IMR-90 (cell line): Measurements from ENCODE around the gene MCCD1. TPM values are rescaled to one million over a fixed set of nuclear protein-coding genes. Genes with fewer than 3 reads are reported as not detected.

Experiments
- ATAC-seq: fragments of 200-7000 bp; cut with Tn5 transposase; 2 replicates; pipeline ENCODE4 v1.9.1; 2020; ENCODE audit warnings: low read depth, mild to moderate bottlenecking, moderate library complexity
- BruUV-seq: library from RNA; stranded (reverse); fragments of 400-500 nt; replicated peaks from 2 replicates; lab custom pipeline; 2021; lab: Mats Ljungman, UMichigan
- CTCF ChIA-PET: fragments of 300-600 bp; formaldehyde crosslinking; extraction: SDS; loops from one replicate; lab custom pipeline; 2021; ENCODE audit warnings: antibody characterized with exemption; lab: Yijun Ruan, JAX
- POLR2A ChIA-PET: fragments of 300-600 bp; sonication (Branson Sonifier 250); formaldehyde crosslinking; loops from one replicate; lab custom pipeline; 2022; ENCODE audit warnings: antibody characterized with exemption; ENCODE audit not compliant: unreplicated experiment; lab: Charles Lee
- DNase-seq: peaks from one replicate; pipeline ENCODE4 v3.0.0; 2013
- H2AFZ ChIP-seq: replicated peaks from 2 replicates; pipeline ENCODE3; 2013; ENCODE audit warnings: low read length, mild to moderate bottlenecking; ENCODE audit not compliant: poor library complexity
- H2AK5ac ChIP-seq: 2 replicates; pipeline ENCODE4 v1.6.1; 2013; ENCODE audit warnings: low read depth, low read length, inconsistent platforms
- H2AK9ac ChIP-seq: replicated peaks from 2 replicates; pipeline ENCODE3; 2013; ENCODE audit warnings: mild to moderate bottlenecking, low read depth, low read length, moderate library complexity; ENCODE audit not compliant: poor library complexity
- H2BK120ac ChIP-seq: 2 replicates; pipeline ENCODE4 v1.6.1; 2013; ENCODE audit warnings: low read depth, low read length, inconsistent platforms
- H2BK15ac ChIP-seq: 3 replicates; pipeline ENCODE4 v1.6.1; 2013; ENCODE audit warnings: low read depth, low read length, inconsistent platforms
- H2BK20ac ChIP-seq: 2 replicates; pipeline ENCODE4 v1.6.1; 2013; ENCODE audit warnings: low read depth, mild to moderate bottlenecking, inconsistent platforms, low read length, moderate library complexity
- H2BK5ac ChIP-seq: 2 replicates; pipeline ENCODE4 v1.6.1; 2013; ENCODE audit warnings: mild to moderate bottlenecking, low read depth, low read length, inconsistent platforms; ENCODE audit not compliant: poor library complexity, severe bottlenecking
- H3K14ac ChIP-seq: replicated peaks from 2 replicates; pipeline ENCODE4 v1.6.1; 2013; ENCODE audit warnings: low read depth, low read length, inconsistent platforms
- H3K18ac ChIP-seq: 2 replicates; pipeline ENCODE4 v1.6.1; 2013; ENCODE audit warnings: low read depth, low read length, control low read depth
- H3K23ac ChIP-seq: 2 replicates; pipeline ENCODE4 v1.6.1; 2013; ENCODE audit warnings: low read depth, low read length, inconsistent platforms
- H3K27ac ChIP-seq: 2 replicates; pipeline ENCODE4 v1.5.1; 2013; ENCODE audit warnings: mild to moderate bottlenecking, control low read depth, low read length; ENCODE audit not compliant: insufficient read depth
- H3K27me3 ChIP-seq: 2 replicates; pipeline ENCODE4 v1.6.1; 2013; ENCODE audit warnings: low read length; ENCODE audit not compliant: control insufficient read depth, insufficient read depth
- H3K36me3 ChIP-seq: 2 replicates; pipeline ENCODE4 v1.6.1; 2013; ENCODE audit warnings: low read length, mixed read lengths; ENCODE audit not compliant: control insufficient read depth, insufficient read depth
- H3K4ac ChIP-seq: 2 replicates; pipeline ENCODE4 v1.6.1; 2013; ENCODE audit warnings: low read depth, low read length, inconsistent platforms
- H3K4me1 ChIP-seq: 2 replicates; pipeline ENCODE4 v1.6.1; 2013; ENCODE audit warnings: low read length, mixed read lengths; ENCODE audit not compliant: control insufficient read depth, insufficient read depth
- H3K4me2 ChIP-seq: 2 replicates; pipeline ENCODE4 v1.6.1; 2013; ENCODE audit warnings: low read depth, mild to moderate bottlenecking, control low read depth, low read length, moderate library complexity
- H3K4me3 ChIP-seq: 2 replicates; pipeline ENCODE4 v1.5.1; 2013; ENCODE audit warnings: low read depth, mild to moderate bottlenecking, control low read depth, low read length, moderate library complexity; ENCODE audit not compliant: insufficient read depth
- H3K56ac ChIP-seq: 2 replicates; pipeline ENCODE4 v1.6.1; 2013; ENCODE audit warnings: low read length, inconsistent platforms; ENCODE audit not compliant: insufficient read depth; ENCODE audit errors: extremely low read depth
- H3K79me1 ChIP-seq, 2 experiments: 2 replicates each; pipeline ENCODE4 v1.6.1; 2013; ENCODE audit warnings: low read length in 2 of 2, inconsistent platforms in 1 of 2, low read depth in 1 of 2
- H3K9ac ChIP-seq: 2 replicates; pipeline ENCODE4 v1.6.1; 2013; ENCODE audit warnings: low read depth, low read length, control low read depth
- H3K9me1 ChIP-seq: 2 replicates; pipeline ENCODE4 v1.6.1; 2013; ENCODE audit warnings: low read length, inconsistent platforms; ENCODE audit not compliant: insufficient read depth
- H3K9me3 ChIP-seq: 2 replicates; pipeline ENCODE4 v1.6.1; 2013; ENCODE audit warnings: low read length; ENCODE audit not compliant: control insufficient read depth, insufficient read depth
- H4K20me1 ChIP-seq: 2 replicates; pipeline ENCODE4 v1.6.1; 2013; ENCODE audit warnings: low read length, inconsistent platforms; ENCODE audit not compliant: insufficient read depth
- H4K5ac ChIP-seq: 2 replicates; pipeline ENCODE4 v1.6.1; 2013; ENCODE audit warnings: mild to moderate bottlenecking, low read depth, low read length, control low read depth
- H4K8ac ChIP-seq, 2 experiments: 2 replicates each; pipeline ENCODE4 v1.6.1; 2013; ENCODE audit warnings: low read depth in 2 of 2, low read length in 2 of 2, control low read depth in 1 of 2, inconsistent platforms in 1 of 2
- H4K91ac ChIP-seq: 2 replicates; pipeline ENCODE4 v1.6.1; 2013; ENCODE audit warnings: low read depth, low read length, inconsistent platforms; ENCODE audit not compliant: insufficient read depth
- CEBPB ChIP-seq: IDR thresholded peaks from 2 replicates; pipeline ENCODE4 v1.6.1; 2012; ENCODE audit warnings: low read depth, low read length, improper control_type of control experiment
- ELK1 ChIP-seq: fragments of 150-350 bp; IDR thresholded peaks from 2 replicates; pipeline ENCODE4 v1.6.1; 2016; ENCODE audit warnings: low read depth, mild to moderate bottlenecking, low read length, moderate library complexity, borderline replicate concordance
- MAFK ChIP-seq: IDR thresholded peaks from 2 replicates; pipeline ENCODE4 v1.6.1; 2012; ENCODE audit warnings: low read depth, low read length, improper control_type of control experiment
- WGBS, 2 experiments: methylation state at CpG; one replicate each; pipeline versions ENCODE4 v1.1.5 to v1.1.7; 2013; ENCODE audit warnings: missing lambda C conversion rate in 2 of 2; ENCODE audit not compliant: insufficient read length in 1 of 2; ENCODE audit errors: extremely low coverage in 2 of 2; 5-methylcytosine and 5-hydroxymethylcytosine counted together
- dilution Hi-C: fragments of 300-500 bp; cut with HindIII; formaldehyde crosslinking; loops from one replicate; pipeline ENCODE4 v1.14.3; 2018; ENCODE audit warnings: low sequenced_read_pairs; ENCODE audit not compliant: unreplicated experiment
- in situ Hi-C: fragments of 300-500 bp; cut with MboI; formaldehyde crosslinking; loops from 3 replicates; pipeline ENCODE4 v1.14.3; 2019; ENCODE audit warnings: low sequenced_read_pairs, inconsistent platforms, mixed read lengths
- intact Hi-C: fragments of 100-400 bp; cut with micrococcal nuclease; formaldehyde crosslinking; loops from 2 replicates; pipeline ENCODE4 v1.10.0; 2022
- polyA plus RNA-seq, 3 experiments: library from polyadenylated mRNA; depleted of rRNA; stranded (reverse); fragments of >200 nt; gene quantifications; 2 replicates each; pipeline ENCODE4 v1.2.3, GENCODE V29; 2012; ENCODE audit warnings: low replicate concordance in 1 of 3
- total RNA-seq: library from RNA; depleted of rRNA; stranded (reverse); fragments of >200 nt; gene quantifications from 2 replicates; pipeline ENCODE4 v1.2.3, GENCODE V29; 2012

The MCCD1 gene
- total and polyA plus RNA-seq, 2 of the 4 experiments (the other 2 are of a cell fraction) = not detected

- no peak overlapping the region for H2AFZ ChIP-seq
- no peak overlapping the region for H3K18ac ChIP-seq
- no peak overlapping the region for H3K9ac ChIP-seq
- no peak overlapping the region for H3K27ac ChIP-seq
- H3K4me1 ChIP-seq = no peaks in the 10 kb centered on the region
- peaks cover 25% of the 10 kb centered on the region for H3K27me3 ChIP-seq
- TF ChIP-seq MAFK (peak; percentile 36; the same call in 1 of the 2 replicates), ELK1 (no peak), CEBPB (no peak)
- no peak overlapping the region for H2BK20ac ChIP-seq
- H3K4ac ChIP-seq = no peak overlapping the region
- H3K79me1 ChIP-seq = 0 out of 4 replicates have a peak, but pooled peaks cover 0 to 4% of the 10 kb centered on the region in 2 experiments
- dilution Hi-C loops = no loop called here
- H2BK15ac ChIP-seq = no peak overlapping the region
- no peak overlapping the region for H2BK5ac ChIP-seq
- ChIA-PET CTCF (no interaction called here), POLR2A (no interaction called here)
- no peak overlapping the region for H3K4me2 ChIP-seq
- no peaks in the 10 kb centered on the region; the same call in 1 of the 2 replicates for H4K20me1 ChIP-seq
- no peak overlapping the region for H2BK120ac ChIP-seq
- intact Hi-C loops = loop anchor here (10.0 kb wide), 1 partner anchor 265 kb away; no protein-coding TSS in a partner anchor
- no peak overlapping the region for H3K56ac ChIP-seq
- in situ Hi-C loops = no loop called here
- no TSS peak for BruUV-seq
- H3K4me3 ChIP-seq = no peak overlapping the region
- ATAC-seq (no peak), DNase-seq (no peak)
- WGBS, 2 experiments = no CpG with 5 or more reads among the region's 3 CpGs
- no peak overlapping the region for H4K91ac ChIP-seq
- H3K23ac ChIP-seq = no peak overlapping the region
- H2AK5ac ChIP-seq = no peak overlapping the region
- no peak overlapping the region for H3K14ac ChIP-seq
- H4K5ac ChIP-seq = no peak overlapping the region
- H4K8ac ChIP-seq = no peak overlapping the region
- no peaks in the 10 kb centered on the region for H3K9me3 ChIP-seq
- H3K36me3 ChIP-seq = no peaks in the 10 kb centered on the region
- no peak overlapping the region for H2AK9ac ChIP-seq
- peaks cover 1% of the 10 kb centered on the region; the same call in 1 of the 2 replicates for H3K9me1 ChIP-seq
These were observed 48.7 kb upstream of the MCCD1 start for GRCh38 chr6:31479933-31480535.
